ENCODE measurements around the gene LGR4. TPM values are rescaled to one million over a fixed set of nuclear protein-coding genes. Genes with fewer than 3 reads are reported as not detected.

Gene LGR4
- total and polyA plus RNA-seq, 5 experiments from 2014 or later: 0.13 to 1.3 (median 0.24) TPM

- Mint-ChIP-seq H3K9me3 (no peaks in the 10 kb centered on the region), H3K27me3 (no peaks in the 10 kb centered on the region)
- POLR2A ChIA-PET: no interaction called here
These were observed 87.3 kb downstream of the LGR4 start for GRCh38 chr11:27385245-27385644.

DNA sequence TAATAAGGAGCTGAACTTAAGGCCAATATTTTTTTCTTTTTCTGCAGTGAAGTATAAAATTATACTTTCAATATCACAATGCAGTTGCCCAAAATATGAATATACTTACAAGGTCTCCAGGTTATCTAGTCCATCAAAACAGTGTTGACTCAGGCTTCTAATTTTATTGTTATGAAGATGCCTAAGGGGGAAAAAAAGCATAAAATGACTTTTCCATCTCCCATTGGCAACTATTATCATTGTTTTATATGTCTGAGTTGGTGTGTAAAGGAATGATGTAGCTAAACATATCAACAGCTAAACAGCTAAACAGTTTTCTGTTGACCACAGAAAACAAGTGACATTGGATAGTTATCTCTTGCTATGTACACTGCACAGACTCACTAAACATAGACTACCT lies 88.4 kb downstream of the LGR4 start:
- no peaks in the 10 kb centered on the region for H3K9me3 Mint-ChIP-seq
- H3K27ac Mint-ChIP-seq: no peak overlapping the region

More at GRCh38 chr11:27385245-27385644, 87.3 kb downstream of the LGR4 start:
- H3K27ac Mint-ChIP-seq: no peak overlapping the region
- DNase-seq: no peak
- ATAC-seq: no peak
- H3K36me3 Mint-ChIP-seq: peaks cover 0 to 2% (median 0%) of the 10 kb centered on the region in 3 donors
- no peaks in the 10 kb centered on the region for H3K4me1 Mint-ChIP-seq
- H3K4me3 Mint-ChIP-seq: no peak overlapping the region

DNA sequence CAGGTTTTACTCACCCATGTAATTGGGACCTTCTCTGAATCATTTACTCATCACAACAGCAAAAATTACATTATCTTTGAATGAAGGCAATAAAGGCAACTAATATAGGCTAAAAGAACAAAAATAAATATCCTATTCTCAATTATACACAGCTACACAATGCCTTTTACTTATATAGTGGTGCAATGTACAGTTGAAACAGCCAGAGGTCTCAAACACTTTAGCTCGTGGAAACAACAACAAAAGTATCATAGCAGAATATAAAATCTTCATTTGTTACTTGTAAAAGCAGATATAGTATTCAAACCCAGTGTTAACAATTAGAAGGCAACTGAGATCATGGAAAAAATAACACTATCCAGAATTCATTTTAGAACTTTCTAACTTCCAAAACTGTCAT lies 88.9 kb downstream of the LGR4 start:
- Mint-ChIP-seq H3K36me3 (peaks cover 0 to 4% (median 0%) of the 10 kb centered on the region in 3 donors), H3K27ac (no peak overlapping the region), H3K4me1 (no peaks in the 10 kb centered on the region), H3K9me3 (no peaks in the 10 kb centered on the region), H3K27me3 (no peaks in the 10 kb centered on the region), H3K4me3 (no peak overlapping the region)
- ATAC-seq (no peak), DNase-seq (no peak)
- POLR2A ChIA-PET: no interaction called here

More for the DNA sequence above, 88.4 kb downstream of the LGR4 start:
- Mint-ChIP-seq H3K27me3 (no peaks in the 10 kb centered on the region), H3K36me3 (peaks cover 0 to 4% (median 0%) of the 10 kb centered on the region in 3 donors), H3K4me1 (no peaks in the 10 kb centered on the region), H3K4me3 (no peak overlapping the region)
- POLR2A ChIA-PET: no interaction called here
- ATAC-seq: no peak
- DNase-seq: no peak

- Mint-ChIP-seq H3K4me1 (no peaks in the 10 kb centered on the region), H3K9me3 (no peaks in the 10 kb centered on the region)
- POLR2A ChIA-PET: no interaction called here
These were observed 91.3 kb downstream of the LGR4 start for GRCh38 chr11:27381238-27381666.

DNA sequence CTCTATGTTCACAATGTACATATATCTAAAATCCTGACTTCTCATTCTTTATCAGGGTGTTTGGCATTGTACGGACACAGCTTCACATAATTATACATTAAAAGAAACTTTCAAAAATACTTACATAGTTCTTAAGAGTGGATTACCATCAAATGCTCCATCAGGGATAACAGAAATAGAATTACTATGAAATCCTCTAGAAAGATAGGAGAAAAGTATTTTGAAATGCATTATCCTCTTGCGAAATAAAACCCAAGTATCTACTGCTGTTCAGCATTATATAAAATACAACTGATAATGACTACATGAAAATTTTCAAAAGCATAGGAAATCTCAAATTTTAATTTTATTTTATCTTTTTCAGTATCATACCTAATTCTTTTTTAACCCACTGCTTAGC lies 91.8 kb downstream of the LGR4 start:
- no peaks in the 10 kb centered on the region for H3K4me1 Mint-ChIP-seq
- no peak overlapping the region for H3K4me3 Mint-ChIP-seq
- H3K9me3 Mint-ChIP-seq: no peaks in the 10 kb centered on the region
- POLR2A ChIA-PET: no interaction called here
- H3K27ac Mint-ChIP-seq: no peak overlapping the region
- H3K27me3 Mint-ChIP-seq: no peaks in the 10 kb centered on the region
- DNase-seq (no peak), ATAC-seq (no peak)
- H3K36me3 Mint-ChIP-seq: peaks cover 0 to 4% (median 0%) of the 10 kb centered on the region in 3 donors

More at GRCh38 chr11:27381238-27381666, 91.3 kb downstream of the LGR4 start:
- H3K36me3 Mint-ChIP-seq: peaks cover 0 to 4% (median 0%) of the 10 kb centered on the region in 3 donors
- no peak overlapping the region for H3K27ac Mint-ChIP-seq
- DNase-seq (no peak), ATAC-seq (no peak)
- no peaks in the 10 kb centered on the region for H3K27me3 Mint-ChIP-seq
- H3K4me3 Mint-ChIP-seq: no peak overlapping the region

DNA sequence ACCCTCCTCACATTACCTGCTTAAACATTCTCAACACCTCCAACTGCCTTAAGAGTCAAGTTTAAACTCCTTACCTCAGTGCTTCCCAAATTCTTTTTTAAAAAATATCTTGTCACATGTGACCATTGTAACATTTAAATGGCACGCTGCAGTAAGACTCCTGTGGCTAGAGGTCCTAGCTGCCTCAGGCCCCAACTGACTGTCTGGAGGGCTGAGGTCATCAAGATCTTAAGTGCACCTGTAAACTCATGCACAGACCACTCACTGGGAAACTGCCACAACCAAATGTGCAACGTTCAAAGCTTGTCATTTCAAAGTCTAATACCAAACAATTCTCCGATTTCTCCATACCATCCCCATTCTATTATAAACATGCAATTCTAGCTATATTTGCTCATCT lies 93.1 kb downstream of the LGR4 start:
- POLR2A ChIA-PET: no interaction called here
- Mint-ChIP-seq H3K27me3 (no peaks in the 10 kb centered on the region), H3K27ac (peak overlapping the region in 1 of 10 donors; percentile 14), H3K4me3 (no peak overlapping the region), H3K36me3 (peaks cover 0 to 2% (median 0%) of the 10 kb centered on the region in 3 donors), H3K4me1 (no peaks in the 10 kb centered on the region), H3K9me3 (no peaks in the 10 kb centered on the region)
- DNase-seq: no peak
- ATAC-seq: no peak

DNA sequence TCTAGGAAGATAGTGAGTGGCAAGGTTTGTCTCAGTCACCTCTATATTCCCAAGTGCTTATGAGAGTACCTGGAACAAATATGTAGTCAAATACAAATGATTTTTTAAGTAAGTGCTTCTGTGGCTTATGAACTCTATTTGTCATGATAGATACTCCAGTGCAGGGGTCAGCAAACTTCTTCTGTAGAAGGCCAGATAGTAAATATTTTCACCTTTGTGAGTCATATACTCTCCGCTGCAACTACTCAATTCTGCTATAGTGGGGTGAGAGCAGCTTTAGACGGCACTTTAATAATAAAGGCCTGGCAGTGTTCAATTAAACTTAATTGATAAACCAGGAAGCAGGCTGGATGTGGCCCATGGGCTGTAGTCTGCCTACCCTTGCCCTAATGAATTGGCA lies 97.2 kb downstream of the LGR4 start:
- Mint-ChIP-seq H3K9me3 (no peaks in the 10 kb centered on the region), H3K36me3 (peaks cover 0 to 9% (median 0%) of the 10 kb centered on the region in 3 donors), H3K27ac (no peak overlapping the region), H3K4me1 (no peaks in the 10 kb centered on the region), H3K27me3 (no peaks in the 10 kb centered on the region), H3K4me3 (no peak overlapping the region)
- ATAC-seq (no peak), DNase-seq (no peak)
- POLR2A ChIA-PET: no interaction called here

GRCh38 chr11:27373856-27374602 lies 98.6 kb downstream of the LGR4 start:
- POLR2A ChIA-PET: no interaction called here
- H3K27me3 Mint-ChIP-seq: no peaks in the 10 kb centered on the region
- no peaks in the 10 kb centered on the region for H3K4me1 Mint-ChIP-seq
- no peak overlapping the region for H3K4me3 Mint-ChIP-seq
- no peaks in the 10 kb centered on the region for H3K9me3 Mint-ChIP-seq
- DNase-seq (no peak), ATAC-seq (no peak)
- H3K36me3 Mint-ChIP-seq: peaks cover 0 to 6% (median 0%) of the 10 kb centered on the region in 3 donors
- no peak overlapping the region for H3K27ac Mint-ChIP-seq

DNA sequence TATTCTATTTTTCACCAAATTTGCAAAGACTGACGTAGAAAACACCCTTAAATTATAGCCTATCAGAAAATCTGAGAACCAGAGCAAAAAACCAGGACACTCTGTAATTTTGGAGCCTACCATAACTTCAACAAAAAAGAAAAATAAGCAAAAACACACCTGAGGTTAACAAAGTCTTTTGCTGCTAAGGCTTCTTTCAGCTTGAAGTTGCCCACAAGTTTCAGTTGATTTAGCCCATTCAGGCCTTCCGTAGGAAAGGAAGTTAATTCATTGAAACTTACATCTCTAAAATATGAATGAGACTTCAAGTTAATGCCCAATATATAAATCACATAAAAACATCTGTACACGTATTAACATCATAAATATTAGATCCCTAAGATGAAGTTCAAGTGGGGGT lies 99.2 kb downstream of the LGR4 start:
- Mint-ChIP-seq H3K27me3 (no peaks in the 10 kb centered on the region), H3K27ac (no peak overlapping the region), H3K36me3 (peaks cover 0 to 6% (median 0%) of the 10 kb centered on the region in 3 donors), H3K4me1 (no peaks in the 10 kb centered on the region), H3K9me3 (no peaks in the 10 kb centered on the region), H3K4me3 (no peak overlapping the region)
- no peak for ATAC-seq
- POLR2A ChIA-PET: no interaction called here
- no peak for DNase-seq

DNA sequence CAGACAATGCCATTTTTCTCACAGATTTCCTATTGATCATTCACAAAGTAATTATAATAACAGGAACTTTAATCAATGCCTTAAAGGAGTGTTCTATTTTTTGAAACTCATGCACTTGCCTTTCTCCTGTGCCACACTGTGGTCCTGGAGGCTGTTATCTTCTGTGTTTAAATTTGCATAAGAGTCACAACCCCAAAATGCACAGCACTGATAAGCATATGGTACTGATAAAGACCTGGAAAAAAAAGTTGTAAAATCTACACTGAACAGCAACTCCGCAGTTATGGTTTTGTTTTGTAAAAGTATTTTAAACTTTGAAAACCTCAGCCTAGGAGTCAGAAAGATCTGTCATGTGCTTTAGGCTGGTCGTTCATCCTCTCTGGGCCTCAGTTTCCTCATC lies 100.4 kb downstream of the LGR4 start:
- no peak overlapping the region for H3K27ac Mint-ChIP-seq
- H3K4me3 Mint-ChIP-seq: no peak overlapping the region
- H3K4me1 Mint-ChIP-seq: no peaks in the 10 kb centered on the region
- ATAC-seq (no peak), DNase-seq (no peak)
- peaks cover 0 to 2% (median 0%) of the 10 kb centered on the region in 5 donors for H3K27me3 Mint-ChIP-seq
- POLR2A ChIA-PET: no interaction called here
- peaks cover 0 to 6% (median 0%) of the 10 kb centered on the region in 3 donors for H3K36me3 Mint-ChIP-seq
- H3K9me3 Mint-ChIP-seq: no peaks in the 10 kb centered on the region

DNA sequence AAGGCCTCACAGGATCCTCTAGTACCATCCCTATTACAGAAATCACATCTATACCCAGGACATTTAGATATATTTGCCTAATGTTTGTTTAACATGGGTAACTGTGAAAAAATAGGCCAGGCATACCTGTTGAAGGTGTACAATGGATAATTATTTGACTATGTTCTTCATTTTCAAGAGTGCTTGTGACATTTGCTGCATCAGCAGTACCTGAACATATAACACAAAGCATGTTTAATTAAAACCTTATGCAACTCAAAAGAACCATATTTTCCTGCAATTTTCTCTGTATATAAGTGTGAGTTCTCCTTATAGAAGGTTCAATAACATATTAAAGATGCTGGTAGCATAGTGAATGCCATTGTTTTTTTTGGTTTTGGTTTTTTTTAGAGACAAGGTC lies 101.1 kb downstream of the LGR4 start:
- Mint-ChIP-seq H3K4me3 (no peak overlapping the region), H3K4me1 (no peaks in the 10 kb centered on the region), H3K27ac (no peak overlapping the region), H3K36me3 (peaks cover 0 to 6% (median 0%) of the 10 kb centered on the region in 3 donors), H3K27me3 (peaks cover 0 to 2% (median 0%) of the 10 kb centered on the region in 5 donors), H3K9me3 (no peaks in the 10 kb centered on the region)
- POLR2A ChIA-PET: no interaction called here
- no peak for ATAC-seq
- no peak for DNase-seq

DNA sequence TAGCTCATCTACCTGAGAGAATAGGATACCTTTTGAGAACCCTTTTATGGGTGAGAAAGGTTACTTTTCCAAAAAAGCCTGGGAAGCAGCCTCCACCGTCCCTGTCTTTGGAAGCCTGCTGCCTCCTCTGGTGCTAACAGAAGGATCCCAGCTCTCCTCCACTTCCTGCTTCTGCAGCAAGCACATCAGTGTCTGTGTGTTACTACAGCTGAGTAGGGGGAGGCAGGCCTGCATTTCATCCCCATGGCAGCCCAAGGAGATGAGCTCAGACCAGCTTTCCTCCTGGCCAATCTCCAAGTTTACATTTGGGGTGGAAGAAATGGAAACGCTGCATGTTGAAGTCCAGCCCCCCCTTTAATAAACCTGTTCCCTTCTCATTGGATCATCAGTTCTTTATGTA lies 102.2 kb downstream of the LGR4 start:
- no peak overlapping the region for H3K4me3 Mint-ChIP-seq
- ATAC-seq (no peak), DNase-seq (no peak)
- H3K9me3 Mint-ChIP-seq: no peaks in the 10 kb centered on the region
- no peaks in the 10 kb centered on the region for H3K4me1 Mint-ChIP-seq
- POLR2A ChIA-PET: no interaction called here
- H3K36me3 Mint-ChIP-seq: peaks cover 0 to 6% (median 0%) of the 10 kb centered on the region in 3 donors
- H3K27ac Mint-ChIP-seq: peak overlapping the region in 1 of 10 donors; percentile 11
- peaks cover 0 to 2% (median 0%) of the 10 kb centered on the region in 5 donors for H3K27me3 Mint-ChIP-seq

- H3K9me3 Mint-ChIP-seq: no peaks in the 10 kb centered on the region
- POLR2A ChIA-PET: no interaction called here
- H3K27ac Mint-ChIP-seq: peak overlapping the region in 1 of 10 donors; percentile 24
- H3K4me1 Mint-ChIP-seq: peaks cover 4 to 12% (median 9%) of the 10 kb centered on the region in 4 donors
- H3K36me3 Mint-ChIP-seq: peaks cover 0 to 2% (median 0%) of the 10 kb centered on the region in 3 donors
- ATAC-seq: no peak
- no peak overlapping the region for H3K4me3 Mint-ChIP-seq
- no peak for DNase-seq
- peaks cover 0 to 2% (median 0%) of the 10 kb centered on the region in 5 donors for H3K27me3 Mint-ChIP-seq
These were observed 104.7 kb downstream of the LGR4 start for GRCh38 chr11:27367881-27368280.
